Lower leg skin (tissue), 3 donors: ENCODE measurements around the gene TRIM71.

Experiments
- POLR2A ChIP-seq, 2 donors: fragments of 450-650 bp; IDR thresholded peaks; one replicate each; pipeline ENCODE4 v1.6.1; 2016 to 2017; ENCODE audit warnings: antibody characterized with exemption in 2 of 2, mild to moderate bottlenecking in 1 of 2, moderate library complexity in 1 of 2
- TF ChIP-seq, protein P1 (sequence below), 3 donors: fragments of 450-650 bp; IDR thresholded peaks; one replicate each; pipeline ENCODE4 v1.5.1; 2016; ENCODE audit warnings: antibody characterized with exemption in 3 of 3, mild to moderate bottlenecking in 3 of 3, moderate library complexity in 2 of 3

DNA sequence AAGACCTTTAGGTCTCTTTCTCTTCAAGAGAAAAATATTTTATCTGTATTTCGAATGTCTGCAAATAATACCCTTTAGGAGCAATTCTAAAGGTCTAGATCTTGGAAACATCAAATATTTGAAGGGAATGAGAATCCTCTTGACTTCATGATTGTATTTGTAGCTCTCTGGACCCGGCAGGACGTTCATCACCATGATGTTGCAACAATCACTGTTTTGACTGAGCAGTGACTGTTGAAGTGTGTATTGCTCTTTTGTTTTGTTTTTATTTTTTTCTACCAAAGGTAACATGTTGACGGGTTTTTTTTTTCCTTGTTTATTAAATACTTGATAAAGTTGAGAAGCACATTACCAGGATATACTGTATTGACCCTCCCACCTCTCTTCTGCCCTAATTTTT is 78.3 kb downstream of the TRIM71 start:
- TF ChIP-seq, protein P1, sequence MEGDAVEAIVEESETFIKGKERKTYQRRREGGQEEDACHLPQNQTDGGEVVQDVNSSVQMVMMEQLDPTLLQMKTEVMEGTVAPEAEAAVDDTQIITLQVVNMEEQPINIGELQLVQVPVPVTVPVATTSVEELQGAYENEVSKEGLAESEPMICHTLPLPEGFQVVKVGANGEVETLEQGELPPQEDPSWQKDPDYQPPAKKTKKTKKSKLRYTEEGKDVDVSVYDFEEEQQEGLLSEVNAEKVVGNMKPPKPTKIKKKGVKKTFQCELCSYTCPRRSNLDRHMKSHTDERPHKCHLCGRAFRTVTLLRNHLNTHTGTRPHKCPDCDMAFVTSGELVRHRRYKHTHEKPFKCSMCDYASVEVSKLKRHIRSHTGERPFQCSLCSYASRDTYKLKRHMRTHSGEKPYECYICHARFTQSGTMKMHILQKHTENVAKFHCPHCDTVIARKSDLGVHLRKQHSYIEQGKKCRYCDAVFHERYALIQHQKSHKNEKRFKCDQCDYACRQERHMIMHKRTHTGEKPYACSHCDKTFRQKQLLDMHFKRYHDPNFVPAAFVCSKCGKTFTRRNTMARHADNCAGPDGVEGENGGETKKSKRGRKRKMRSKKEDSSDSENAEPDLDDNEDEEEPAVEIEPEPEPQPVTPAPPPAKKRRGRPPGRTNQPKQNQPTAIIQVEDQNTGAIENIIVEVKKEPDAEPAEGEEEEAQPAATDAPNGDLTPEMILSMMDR (IDR thresholded peaks at IDR 0.05) = no peak
- no peak for TF ChIP-seq POLR2A (IDR thresholded peaks at IDR 0.05)
